Adrenal gland (tissue), 12 donors: ENCODE results near the gene SPR. TPM values are rescaled to one million over a fixed set of nuclear protein-coding genes. Genes with fewer than 3 reads are reported as not detected.

ENCODE experiments used
- DNase-seq, 7 donors: peaks; one replicate each; pipeline ENCODE4 v3.0.0-alpha.2; 2019 to 2020
- H3K27ac ChIP-seq, 5 donors: fragments of 200-600 bp; sonication (generic) in 4 of 5; 1 replicate in 3 of 5; 2 replicates in 2 of 5; pipeline versions ENCODE4 v1.5.1 to v1.8.0; 2016 to 2020; ENCODE audit warnings: mild to moderate bottlenecking in 1 of 5
- H3K27me3 ChIP-seq: fragments of 200-600 bp; 2 replicates; pipeline ENCODE4 v1.8.0; 2021
- H3K36me3 ChIP-seq, 2 donors: fragments of 200-600 bp; replicated peaks in 1 of 2; 1 replicate in 1 of 2; 2 replicates in 1 of 2; pipeline versions ENCODE4 v1.5.1 to v1.8.0; 2018 to 2022
- H3K4me1 ChIP-seq, 2 donors: fragments of 200-600 bp; replicated peaks in 1 of 2; 1 replicate in 1 of 2; 2 replicates in 1 of 2; pipeline versions ENCODE4 v1.5.1 to v1.8.0; 2018 to 2021
- H3K4me3 ChIP-seq, 4 donors: fragments of 200-600 bp; sonication (generic) in 3 of 4; one replicate each; pipeline ENCODE4 v1.5.1; 2016 to 2018
- H3K9me3 ChIP-seq, 3 donors: fragments of 200-600 bp; sonication (generic) in 1 of 3; replicated peaks in 1 of 3; 1 replicate in 2 of 3; 2 replicates in 1 of 3; pipeline versions ENCODE4 v1.5.1 to v1.8.0; 2016 to 2021
- CTCF ChIP-seq, 6 experiments: fragments of 450-650 bp in 4 of 6; fragments of 200-600 bp in 2 of 6; sonication (generic) in 1 of 6; IDR thresholded peaks; 1 replicate in 5 of 6; 2 replicates in 1 of 6; pipeline versions ENCODE4 v1.5.1 to v1.8.0; 2016 to 2021; ENCODE audit warnings: antibody characterized with exemption in 6 of 6, mild to moderate bottlenecking in 2 of 6, moderate library complexity in 1 of 6
- POLR2A ChIP-seq, 2 donors: fragments of 450-650 bp; IDR thresholded peaks; one replicate each; pipeline ENCODE4 v1.6.1; 2017; ENCODE audit warnings: antibody characterized with exemption in 2 of 2, mild to moderate bottlenecking in 2 of 2, moderate library complexity in 1 of 2
- WGBS, 4 donors: extraction: QIAGEN DNeasy Blood & Tissue Kit in 2 of 4; methylation state at CpG; one replicate each; pipeline versions ENCODE4 v1.1.5 to v1.1.7; 2013 to 2017; 5-methylcytosine and 5-hydroxymethylcytosine counted together
- intact Hi-C, 2 donors: fragments of 100-400 bp; cut with DNase I; formaldehyde crosslinking; loops; one replicate each; pipeline versions ENCODE4 v1.14.1 to v1.15.0; 2022 to 2023
- polyA plus RNA-seq, 3 donors: library from polyadenylated mRNA; stranded (reverse); fragments of 200-250 nt in 2 of 3; fragments of 350-450 nt in 1 of 3; fragmentation: Illumina TruSeq in 1 of 3; extraction: RNeasy Lipid Tissue Mini Kit (QIAGEN cat#74804) in 1 of 3; gene quantifications; one replicate each; pipeline ENCODE4 v1.2.3, GENCODE V29; 2013 to 2014
- total RNA-seq, 9 donors: library from RNA; depleted of rRNA in 4 of 9; stranded (reverse); fragments of >200 nt in 4 of 9; fragments of 120-200 nt in 1 of 9; fragmentation: NEBNext Ultra II Directional in 1 of 9; extraction: Animal tissue kit (Norgen Biotek cat#: 25700) in 1 of 9; gene quantifications; one replicate each; pipeline versions ENCODE4 v1.1.0 to v1.2.4, GENCODE V29; 2013 to 2023
- donor health status: healthy with polysubstance abuse.
- donor health status: Bipolar disorder and iron deficiency.
- donor health status: DM: yes; HTN: yes; CAD: no.
- donor health status: DM: no; HTN: no; CAD: no.
- donor health status: DM: no; HTN: no; CAD: no.
- donor health status: DM: yes; HTN: yes; CAD: no.

Gene SPR
- total and polyA plus RNA-seq, 12 donors = 33.7 to 116 (median 67.3) TPM

GRCh38 chr2:72926811-72927465 is 39.7 kb downstream of the SPR start:
- H3K27me3 ChIP-seq = peaks cover 76% of the 10 kb centered on the region
- H3K9me3 ChIP-seq = no peaks in the 10 kb centered on the region
- WGBS, 4 donors = 60 to 74% (median 64%) methylated on average over 6 of the region's 6 CpGs
- no peak overlapping the region for H3K27ac ChIP-seq
- peak in 1 of 7 donors; percentile 5 for DNase-seq
- no peak overlapping the region for H3K4me3 ChIP-seq
- intact Hi-C loops = no loop called here
- H3K4me1 ChIP-seq = peaks cover 0 to 12% of the 10 kb centered on the region in 2 donors
- no peaks in the 10 kb centered on the region for H3K36me3 ChIP-seq
- no peak for TF ChIP-seq CTCF (IDR thresholded peaks at IDR 0.05)
- no peak for TF ChIP-seq POLR2A (IDR thresholded peaks at IDR 0.05)

GRCh38 chr2:72927619-72928550 is 40.7 kb downstream of the SPR start:
- intact Hi-C loops = no loop called here
- no peaks in the 10 kb centered on the region for H3K36me3 ChIP-seq
- 80 to 91% (median 85%) methylated on average over 7 to 8 of the region's 8 CpGs for WGBS, 4 donors
- no peaks in the 10 kb centered on the region for H3K9me3 ChIP-seq
- no peak overlapping the region for H3K4me3 ChIP-seq
- TF ChIP-seq POLR2A (IDR thresholded peaks at IDR 0.05) = no peak
- TF ChIP-seq CTCF (IDR thresholded peaks at IDR 0.05) = no peak
- H3K4me1 ChIP-seq = peaks cover 0 to 12% of the 10 kb centered on the region in 2 donors
- no peak overlapping the region for H3K27ac ChIP-seq
- DNase-seq = peak in 2 of 7 donors; percentile 7 to 13
- H3K27me3 ChIP-seq = peaks cover 66% of the 10 kb centered on the region

- TF ChIP-seq CTCF (IDR thresholded peaks at IDR 0.05) = no peak
- no peak for TF ChIP-seq POLR2A (IDR thresholded peaks at IDR 0.05)
- intact Hi-C loops = no loop called here
- Histone ChIP-seq H3K9me3 (no peaks in the 10 kb centered on the region), H3K27ac (no peak overlapping the region), H3K4me1 (peaks cover 0 to 9% of the 10 kb centered on the region in 2 donors), H3K4me3 (no peak overlapping the region), H3K27me3 (peaks cover 55% of the 10 kb centered on the region), H3K36me3 (no peaks in the 10 kb centered on the region)
- WGBS, 4 donors = 90 to 95% (median 93%) methylated on average over 1 of the region's 1 CpG
- DNase-seq = no peak
Measured at GRCh38 chr2:72929010-72929409, 41.8 kb downstream of the SPR start.

- peaks cover 31% of the 10 kb centered on the region for H3K27me3 ChIP-seq
- 78 to 85% (median 81%) methylated on average over 1 to 14 of the region's 14 CpGs for WGBS, 4 donors
Measured at GRCh38 chr2:72931280-72931910, 44.2 kb downstream of the SPR start.

More at GRCh38 chr2:72931280-72931910, 44.2 kb downstream of the SPR start:
- Histone ChIP-seq H3K36me3 (no peaks in the 10 kb centered on the region), H3K4me1 (no peaks in the 10 kb centered on the region), H3K9me3 (no peaks in the 10 kb centered on the region), H3K27ac (no peak overlapping the region), H3K4me3 (no peak overlapping the region)
- DNase-seq = peak in 2 of 7 donors; percentile 22 to 48
- intact Hi-C loops = no loop called here
- TF ChIP-seq CTCF (IDR thresholded peaks at IDR 0.05) (no peak), POLR2A (IDR thresholded peaks at IDR 0.05) (no peak)
